Right atrium auricular region (tissue), 2 donors: ENCODE data around the gene CTNS. TPM values are rescaled to one million over a fixed set of nuclear protein-coding genes. Genes with fewer than 3 reads are reported as not detected.
A peak's percentile ranks its signal among the peaks of the same experiment; 100 is the strongest.

Source experiments
- DNase-seq: peaks from one replicate; pipeline ENCODE4 v3.0.0-alpha.2; 2019; ENCODE audit warnings: low spot score
- H3K27ac ChIP-seq, 2 donors: fragments of 200-600 bp; sonication (generic); 1 replicate in 1 of 2; 2 replicates in 1 of 2; pipeline ENCODE4 v1.5.1; 2016 to 2019
- H3K27me3 ChIP-seq, 2 donors: fragments of 200-600 bp; sonication (generic); one replicate each; pipeline versions ENCODE4 v1.5.1 to v1.6.0; 2017 to 2019
- H3K36me3 ChIP-seq: fragments of 200-600 bp; sonication (generic); one replicate; pipeline ENCODE4 v1.5.1; 2016
- H3K4me1 ChIP-seq, 2 donors: fragments of 200-600 bp; sonication (generic); one replicate each; pipeline versions ENCODE4 v1.5.1 to v1.6.0; 2017 to 2019
- H3K4me3 ChIP-seq, 2 donors: fragments of 200-600 bp; sonication (generic); 1 replicate in 1 of 2; 2 replicates in 1 of 2; pipeline ENCODE4 v1.5.1; 2017 to 2019; ENCODE audit warnings: mild to moderate bottlenecking in 1 of 2, moderate library complexity in 1 of 2
- H3K9me3 ChIP-seq, 2 donors: fragments of 200-600 bp; sonication (generic); one replicate each; pipeline ENCODE4 v1.5.1; 2019
- CTCF ChIP-seq, 2 donors: fragments of 200-600 bp; sonication (generic); IDR thresholded peaks; one replicate each; pipeline ENCODE4 v1.5.1; 2019; ENCODE audit warnings: antibody characterized with exemption in 2 of 2
- total RNA-seq, 2 donors: library from RNA; depleted of rRNA; stranded (reverse); fragments of >200 nt; gene quantifications; one replicate each; pipeline ENCODE4 v1.1.0, GENCODE V29; 2016

The CTNS gene
- total RNA-seq, 2 donors from 2014 or later = 17.6 to 19.1 TPM

GRCh38 chr17:3656755-3657587, 20.4 kb downstream of the CTNS start:
- no peaks in the 10 kb centered on the region for H3K9me3 ChIP-seq
- H3K27me3 ChIP-seq = no peaks in the 10 kb centered on the region
- no peak for TF ChIP-seq CTCF (IDR thresholded peaks at IDR 0.05)
- DNase-seq = no peak
- peaks cover 0 to 31% of the 10 kb centered on the region in 2 donors for H3K4me1 ChIP-seq
- H3K27ac ChIP-seq = no peak overlapping the region
- no peaks in the 10 kb centered on the region for H3K36me3 ChIP-seq
- no peak overlapping the region for H3K4me3 ChIP-seq

- peaks cover 0 to 31% of the 10 kb centered on the region in 2 donors for H3K4me1 ChIP-seq
- no peak overlapping the region for H3K4me3 ChIP-seq
- no peak for DNase-seq
- H3K27ac ChIP-seq = no peak overlapping the region
- no peaks in the 10 kb centered on the region for H3K36me3 ChIP-seq
- no peaks in the 10 kb centered on the region for H3K9me3 ChIP-seq
- TF ChIP-seq CTCF (IDR thresholded peaks at IDR 0.05) = no peak
- no peaks in the 10 kb centered on the region for H3K27me3 ChIP-seq
Observed at GRCh38 chr17:3657588-3657869, 21.0 kb downstream of the CTNS start.

GRCh38 chr17:3657874-3658783, 21.6 kb downstream of the CTNS start:
- no peak for DNase-seq
- TF ChIP-seq CTCF (IDR thresholded peaks at IDR 0.05) = no peak
- Histone ChIP-seq H3K4me1 (peaks cover 0 to 31% of the 10 kb centered on the region in 2 donors), H3K27me3 (no peaks in the 10 kb centered on the region), H3K9me3 (no peaks in the 10 kb centered on the region), H3K36me3 (peaks cover 4% of the 10 kb centered on the region), H3K27ac (peak overlapping the region in 1 of 2 donors; percentile 80), H3K4me3 (no peak overlapping the region)

GRCh38 chr17:3658784-3659449, 22.4 kb downstream of the CTNS start:
- no peak for TF ChIP-seq CTCF (IDR thresholded peaks at IDR 0.05)
- no peak overlapping the region for H3K4me3 ChIP-seq

GRCh38 chr17:3659541-3660111, 23.1 kb downstream of the CTNS start:
- peak overlapping the region; percentile 57 to 80 for H3K27ac ChIP-seq
- H3K36me3 ChIP-seq = peaks cover 19% of the 10 kb centered on the region
- TF ChIP-seq CTCF (IDR thresholded peaks at IDR 0.05) = peak in 1 of 2 donors; percentile 22
- DNase-seq = peak; percentile 86
- H3K4me3 ChIP-seq = no peak overlapping the region
- peaks cover 0 to 31% of the 10 kb centered on the region in 2 donors for H3K4me1 ChIP-seq
- H3K9me3 ChIP-seq = no peaks in the 10 kb centered on the region
- H3K27me3 ChIP-seq = no peaks in the 10 kb centered on the region

More at GRCh38 chr17:3658784-3659449, 22.4 kb downstream of the CTNS start:
- no peaks in the 10 kb centered on the region for H3K27me3 ChIP-seq
- peak overlapping the region; percentile 57 to 80 for H3K27ac ChIP-seq
- peaks cover 0 to 31% of the 10 kb centered on the region in 2 donors for H3K4me1 ChIP-seq
- no peaks in the 10 kb centered on the region for H3K9me3 ChIP-seq
- DNase-seq = no peak
- H3K36me3 ChIP-seq = peaks cover 12% of the 10 kb centered on the region
